HepG2 (cell line): ENCODE results near the gene ANKRD39. TPM values are rescaled to one million over a fixed set of nuclear protein-coding genes. Genes with fewer than 3 reads are reported as not detected.

Experiments used
- AHR ChIP-seq: IDR thresholded peaks from 2 replicates; pipeline ENCODE4 v1.6.1; 2018; ENCODE audit warnings: missing genetic modification reagents, missing compliant biosample characterization
- BRD4 ChIP-seq: sonication (generic); formaldehyde crosslinking; IDR thresholded peaks from 2 replicates; pipeline ENCODE4 v1.4.0; 2020; ENCODE audit warnings: missing genetic modification reagents
- EHMT2 ChIP-seq: fragments of 200-600 bp; sonication (generic); IDR thresholded peaks from 2 replicates; pipeline ENCODE4 v1.7.0; 2017; ENCODE audit warnings: antibody characterized with exemption, low read depth, low read length, borderline replicate concordance
- ELF3 ChIP-seq: IDR thresholded peaks from 2 replicates; pipeline ENCODE4 v1.6.1; 2016; ENCODE audit warnings: missing genetic modification reagents, missing compliant biosample characterization
- FOSL1 ChIP-seq: sonication (generic); formaldehyde crosslinking; IDR thresholded peaks from 2 replicates; pipeline ENCODE4 v1.9.0; 2021; ENCODE audit warnings: missing genetic modification reagents, borderline replicate concordance
- MATR3 ChIP-seq: sonication (generic); formaldehyde crosslinking; IDR thresholded peaks from 2 replicates; pipeline ENCODE4 v1.4.0; 2020; ENCODE audit warnings: missing genetic modification reagents
- NFATC3 ChIP-seq: sonication (generic); formaldehyde crosslinking; IDR thresholded peaks from 2 replicates; pipeline ENCODE4 v1.5.1; 2020; ENCODE audit warnings: mild to moderate bottlenecking, missing genetic modification reagents
- RAD21 ChIP-seq: fragments of 450-650 bp; formaldehyde crosslinking; IDR thresholded peaks from 2 replicates; pipeline ENCODE4 v1.5.0; 2020; ENCODE audit warnings: mild to moderate bottlenecking
- RNF2 ChIP-seq: fragments of 450-650 bp; conservative IDR thresholded peaks from 2 replicates; pipeline ENCODE4 v1.6.1; 2016; ENCODE audit warnings: low read depth
- SAFB2 ChIP-seq: sonication (generic); formaldehyde crosslinking; IDR thresholded peaks from 2 replicates; pipeline ENCODE4 v1.5.1; 2020; ENCODE audit warnings: missing genetic modification reagents, low read depth, mild to moderate bottlenecking, borderline replicate concordance
- STAT6 ChIP-seq: sonication (generic); formaldehyde crosslinking; IDR thresholded peaks from 2 replicates; pipeline ENCODE4 v1.4.0; 2020; ENCODE audit warnings: missing genetic modification reagents, mild to moderate bottlenecking, borderline replicate concordance
- TIGD3 ChIP-seq: sonication (generic); formaldehyde crosslinking; IDR thresholded peaks from 2 replicates; pipeline ENCODE4 v1.5.1; 2020; ENCODE audit warnings: mild to moderate bottlenecking, missing genetic modification reagents, borderline replicate concordance
- TP53 ChIP-seq: sonication (generic); formaldehyde crosslinking; conservative IDR thresholded peaks from 2 replicates; pipeline ENCODE4 v1.4.0; 2020; ENCODE audit warnings: missing genetic modification reagents
- ZBTB46 ChIP-seq: sonication (generic); formaldehyde crosslinking; IDR thresholded peaks from 2 replicates; pipeline ENCODE4 v1.4.0; 2020; ENCODE audit warnings: mild to moderate bottlenecking, missing genetic modification reagents, borderline replicate concordance
- ZFP36 ChIP-seq: fragments of 150-350 bp; IDR thresholded peaks from 2 replicates; pipeline ENCODE4 v1.6.1; 2018; ENCODE audit warnings: borderline replicate concordance, low read length, low read depth; ENCODE audit not compliant: partially characterized antibody
- ZNF790 ChIP-seq: sonication (generic); formaldehyde crosslinking; IDR thresholded peaks from 2 replicates; pipeline ENCODE4 v1.8.0; 2022; ENCODE audit warnings: missing genetic modification reagents, mild to moderate bottlenecking, borderline replicate concordance
- ZNF879 ChIP-seq: sonication (generic); formaldehyde crosslinking; IDR thresholded peaks from 2 replicates; pipeline ENCODE4 v1.8.1; 2023; ENCODE audit warnings: missing genetic modification reagents
- polyA plus RNA-seq, 8 experiments: library from polyadenylated mRNA; depleted of rRNA in 3 of 8; stranded (reverse) in 7 of 8; unstranded in 1 of 8; fragments of >200 nt; fragmentation: Illumina TruSeq in 4 of 8; extraction: Trizol in 4 of 8; gene quantifications; 2 replicates each; pipeline versions ENCODE4 v1.2.1 to v1.2.3, GENCODE V29; 2011 to 2016; ENCODE audit warnings: low read depth in 4 of 8, missing spikeins in 1 of 8, mixed read lengths in 1 of 8; ENCODE audit not compliant: insufficient read depth in 1 of 8
- total RNA-seq, 5 experiments: library from RNA; depleted of rRNA; stranded (reverse); fragments of >200 nt; fragmentation: Illumina TruSeq; extraction: Trizol; gene quantifications; 2 replicates each; pipeline ENCODE4 v1.2.3, GENCODE V29; 2016; ENCODE audit warnings: low read depth in 1 of 5

The ANKRD39 gene
- total and polyA plus RNA-seq, 2 of the 13 experiments (the other 11 are each of a cell fraction or from before 2014, with no cell fraction given): 23.2 to 24.8 TPM

DNA sequence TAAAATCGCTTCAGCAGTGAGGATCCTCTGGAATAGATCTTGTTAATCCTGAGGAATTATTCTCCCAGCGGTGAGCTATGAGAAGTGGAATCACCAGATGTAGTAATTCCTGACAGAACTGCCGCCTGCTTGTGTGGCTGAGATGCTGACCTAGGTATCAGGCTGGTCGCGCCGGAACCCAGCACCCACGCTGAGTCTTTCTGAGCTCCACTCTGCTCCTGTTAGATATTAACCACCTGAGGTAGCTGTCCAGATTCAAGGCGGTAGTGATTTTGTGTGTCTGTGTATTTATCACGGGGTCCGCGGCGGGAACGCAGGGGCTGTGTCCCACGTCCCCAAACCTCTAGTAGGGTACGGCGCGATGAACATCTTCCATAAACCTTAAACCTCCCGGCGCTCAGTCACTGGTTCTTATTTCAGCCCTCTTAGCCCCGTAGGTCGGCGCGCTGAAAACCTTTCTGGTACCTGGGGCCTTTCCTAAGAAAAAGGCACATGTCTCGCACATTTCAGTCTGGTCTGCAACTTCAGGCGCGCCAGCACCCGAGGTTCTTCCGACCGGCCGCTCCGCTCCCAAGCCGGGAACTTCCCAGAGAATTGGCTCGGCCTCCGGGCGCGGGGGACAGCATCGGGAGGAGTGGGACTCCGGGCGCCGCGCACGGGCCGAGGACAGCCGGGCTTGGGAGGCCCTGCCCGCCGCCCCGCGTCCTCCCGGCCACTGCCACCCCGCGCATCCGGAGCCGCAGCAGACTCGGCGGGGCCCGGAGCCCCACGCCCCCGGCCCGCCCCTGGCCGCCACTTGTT is 42.3 kb downstream of the ANKRD39 start (continued):
- TF ChIP-seq STAT6 (no peak), RAD21 (no peak; the same call in 1 of the 2 replicates), ZFP36 (no peak), ZBTB46 (no peak), FOSL1 (CRISPR knock-in tag) (no peak), TP53 (CRISPR knock-in tag) (no peak), ZNF879 (no peak), ZNF790 (no peak; the same call in 1 of the 2 replicates), SAFB2 (CRISPR knock-in tag) (peak; percentile 41; the same call in 1 of the 2 replicates), AHR (CRISPR knock-in tag) (no peak), NFATC3 (CRISPR knock-in tag) (no peak; the same call in 1 of the 2 replicates), EHMT2 (no peak), ELF3 (CRISPR knock-in tag) (0 out of 2 replicates have a peak, but pooled peaks have one; percentile 11), TIGD3 (CRISPR knock-in tag) (no peak; the same call in 1 of the 2 replicates), MATR3 (CRISPR knock-in tag) (no peak), BRD4 (CRISPR knock-in tag) (peak; percentile 17; the same call in 1 of the 2 replicates), RNF2 (peak; percentile 47; the same call in 1 of the 2 replicates)
